ENCODE results near the gene ST3GAL3.

Gene ST3GAL3

GRCh38 chr1:43796111-43796581 lies 88.8 kb downstream of the ST3GAL3 start:
- DNase-seq: no peak

- no peak for DNase-seq
Observed at GRCh38 chr1:43797891-43798290, 90.6 kb downstream of the ST3GAL3 start.

GRCh38 chr1:43799656-43800635 lies 92.6 kb downstream of the ST3GAL3 start:
- no peak for DNase-seq

GRCh38 chr1:43800771-43801170 lies 93.4 kb downstream of the ST3GAL3 start:
- DNase-seq: no peak

- no peak for DNase-seq
Observed at GRCh38 chr1:43801203-43801602, 93.9 kb downstream of the ST3GAL3 start.

GRCh38 chr1:43802356-43802980 lies 95.1 kb downstream of the ST3GAL3 start:
- DNase-seq: no peak

- no peak for DNase-seq
Observed at GRCh38 chr1:43803105-43803504, 95.8 kb downstream of the ST3GAL3 start.

GRCh38 chr1:43803646-43804045 lies 96.3 kb downstream of the ST3GAL3 start:
- DNase-seq: no peak

GRCh38 chr1:43804569-43804968 lies 97.2 kb downstream of the ST3GAL3 start:
- DNase-seq: no peak

GRCh38 chr1:43805340-43805739 lies 98.0 kb downstream of the ST3GAL3 start:
- DNase-seq: no peak

GRCh38 chr1:43806183-43806582 lies 98.8 kb downstream of the ST3GAL3 start:
- no peak for DNase-seq

- DNase-seq: no peak
Observed at GRCh38 chr1:43809097-43809673, 101.8 kb downstream of the ST3GAL3 start.

GRCh38 chr1:43812579-43812978 lies 105.2 kb downstream of the ST3GAL3 start:
- DNase-seq: no peak

- DNase-seq: no peak
Observed at GRCh38 chr1:43814401-43814800, 107.1 kb downstream of the ST3GAL3 start.

GRCh38 chr1:43817304-43817939 lies 110.1 kb downstream of the ST3GAL3 start:
- DNase-seq: no peak

GRCh38 chr1:43818691-43819090 lies 111.4 kb downstream of the ST3GAL3 start:
- DNase-seq: no peak

- DNase-seq: no peak
Observed at GRCh38 chr1:43819357-43819756, 112.0 kb downstream of the ST3GAL3 start.

GRCh38 chr1:43821471-43821870 lies 114.1 kb downstream of the ST3GAL3 start:
- no peak for DNase-seq

- no peak for DNase-seq
Observed at GRCh38 chr1:43822040-43822690, 114.8 kb downstream of the ST3GAL3 start.

- DNase-seq: no peak
Observed at GRCh38 chr1:43824795-43825194, 117.5 kb downstream of the ST3GAL3 start.

- DNase-seq: no peak
Observed at GRCh38 chr1:43828574-43828973, 121.2 kb downstream of the ST3GAL3 start.

- no peak for DNase-seq
Observed at GRCh38 chr1:43830802-43831201, 123.5 kb downstream of the ST3GAL3 start.

- no peak for DNase-seq
Observed at GRCh38 chr1:43831851-43832250, 124.5 kb downstream of the ST3GAL3 start.

Data from activated naive CD4-positive, alpha-beta T cell treated with Interleukin-2 at 50 U/mL for 16 hours (primary cell).